ENCODE data around the gene FAM83G. TPM values are rescaled to one million over a fixed set of nuclear protein-coding genes. Genes with fewer than 3 reads are reported as not detected.

Gene FAM83G
- total RNA-seq, 1 donor from 2014 or later: 11.4 TPM

DNA sequence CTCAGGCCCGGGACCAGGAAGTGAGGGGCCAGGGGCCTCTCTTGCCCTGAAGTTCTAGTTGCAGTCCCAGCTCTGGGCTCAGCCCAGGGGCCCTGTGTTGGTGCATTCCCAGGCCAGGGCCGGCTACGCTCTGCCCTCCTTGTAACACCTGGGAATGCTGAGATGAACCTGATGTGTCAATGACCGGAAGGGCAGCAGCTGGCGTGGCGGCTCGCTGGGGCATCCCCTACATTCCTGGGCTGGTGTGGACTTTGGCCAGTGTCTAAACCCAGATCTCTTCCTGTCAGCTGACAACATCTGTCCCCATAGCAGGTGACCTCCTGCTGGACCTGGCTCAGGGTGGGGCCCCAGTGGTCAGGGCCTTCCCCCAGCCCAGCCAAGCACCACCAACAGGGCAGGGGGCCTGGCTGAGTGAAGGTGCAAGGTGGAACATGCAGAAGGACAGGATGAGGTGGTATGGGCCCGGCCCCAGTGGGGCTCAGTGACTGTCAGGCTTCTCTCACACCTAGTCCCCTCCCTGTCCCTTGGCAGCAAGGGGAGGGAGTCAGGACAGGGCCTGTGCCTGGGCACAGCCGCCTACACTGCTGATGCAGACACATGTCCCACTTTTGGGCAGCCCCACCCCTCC lies 15.9 kb downstream of the FAM83G start:
- intact Hi-C loops (cut with micrococcal nuclease): no loop called here

- intact Hi-C loops (cut with micrococcal nuclease): no loop called here
Observed at GRCh38 chr17:18987862-18988545, 16.6 kb downstream of the FAM83G start.

DNA sequence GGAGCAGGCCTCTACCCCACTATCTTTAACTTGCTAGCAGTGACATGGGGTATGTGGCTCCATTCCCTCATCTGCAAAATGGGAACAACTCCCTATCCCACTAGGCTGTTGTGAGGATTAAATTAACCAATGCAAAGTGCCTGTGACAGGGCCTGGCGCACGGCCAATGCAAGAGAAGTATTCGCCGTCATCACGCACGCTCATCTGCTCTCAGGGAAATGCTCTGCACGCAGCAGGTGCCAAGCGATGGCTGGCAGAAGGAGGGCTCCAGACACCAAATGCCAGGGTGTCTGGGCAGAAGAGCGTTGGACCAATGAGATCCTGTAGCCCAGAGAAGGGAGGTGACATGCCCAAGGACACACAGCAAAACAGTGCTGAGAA lies 17.3 kb downstream of the FAM83G start:
- intact Hi-C loops (cut with micrococcal nuclease): no loop called here

GRCh38 chr17:18986541-18987229 lies 17.9 kb downstream of the FAM83G start:
- intact Hi-C loops (cut with micrococcal nuclease): no loop called here

- intact Hi-C loops (cut with micrococcal nuclease): no loop called here
Observed at GRCh38 chr17:18985475-18985874, 19.1 kb downstream of the FAM83G start.

GRCh38 chr17:18984273-18985114 lies 20.1 kb downstream of the FAM83G start:
- intact Hi-C loops (cut with micrococcal nuclease): no loop called here

DNA sequence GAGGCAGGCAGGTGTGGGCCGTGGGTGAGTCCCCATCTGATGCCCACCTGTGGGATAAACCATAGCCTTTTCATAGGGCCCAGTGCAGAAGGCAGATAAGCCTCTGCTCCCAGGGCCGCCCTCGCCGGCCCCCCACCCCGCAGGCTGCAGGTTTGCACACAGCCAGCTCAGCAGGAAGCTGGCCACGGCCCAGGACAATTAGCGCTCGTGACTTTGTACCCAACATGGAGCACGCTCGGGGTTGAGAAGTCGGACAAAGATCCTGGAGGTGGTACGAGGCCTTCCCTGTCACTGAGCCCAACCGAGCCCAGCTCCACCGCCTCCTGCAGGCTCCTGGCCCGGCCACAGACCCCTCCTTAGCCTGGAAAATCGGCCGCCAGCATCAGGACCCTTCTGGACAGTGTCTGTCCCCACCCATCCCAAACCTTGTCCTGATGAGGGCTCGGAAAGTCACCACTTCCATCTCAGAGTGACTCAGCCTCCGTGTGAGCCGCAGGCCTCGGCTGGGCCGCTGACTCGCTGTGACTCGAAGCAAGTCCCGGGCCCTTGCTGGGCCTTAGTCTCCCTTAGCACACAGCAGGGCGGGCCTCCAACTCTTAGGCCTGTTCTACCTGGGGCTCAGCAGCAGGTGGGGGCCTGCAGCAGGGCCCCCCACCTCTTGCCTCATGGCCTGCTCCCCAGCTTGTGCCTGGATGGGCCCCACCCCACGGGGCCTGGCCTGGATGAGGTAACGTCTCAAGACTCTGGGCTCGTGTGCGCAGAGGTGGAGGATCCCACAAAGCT lies 22.7 kb downstream of the FAM83G start:
- intact Hi-C loops (cut with micrococcal nuclease): no loop called here

DNA sequence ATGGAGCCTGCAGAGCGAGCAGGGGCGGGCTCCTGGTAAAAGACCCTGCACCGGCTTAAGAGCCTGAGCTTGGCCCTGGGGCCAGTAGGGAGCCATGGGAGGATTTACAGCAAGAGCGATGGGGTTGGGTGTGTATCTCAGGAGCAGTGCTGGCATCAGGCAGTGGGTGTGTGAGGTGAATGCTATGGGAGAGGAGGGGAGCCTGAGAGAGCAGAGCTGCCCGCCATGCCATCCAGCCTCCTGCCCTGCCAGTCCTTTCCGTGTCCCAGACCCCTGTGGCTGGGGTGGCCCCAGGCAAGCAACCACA lies 23.3 kb downstream of the FAM83G start:
- intact Hi-C loops (cut with micrococcal nuclease): no loop called here

- intact Hi-C loops (cut with micrococcal nuclease): no loop called here
Observed at GRCh38 chr17:18980682-18981334, 23.8 kb downstream of the FAM83G start.

- intact Hi-C loops (cut with micrococcal nuclease): no loop called here
Observed at GRCh38 chr17:18978655-18979054, 25.9 kb downstream of the FAM83G start.

DNA sequence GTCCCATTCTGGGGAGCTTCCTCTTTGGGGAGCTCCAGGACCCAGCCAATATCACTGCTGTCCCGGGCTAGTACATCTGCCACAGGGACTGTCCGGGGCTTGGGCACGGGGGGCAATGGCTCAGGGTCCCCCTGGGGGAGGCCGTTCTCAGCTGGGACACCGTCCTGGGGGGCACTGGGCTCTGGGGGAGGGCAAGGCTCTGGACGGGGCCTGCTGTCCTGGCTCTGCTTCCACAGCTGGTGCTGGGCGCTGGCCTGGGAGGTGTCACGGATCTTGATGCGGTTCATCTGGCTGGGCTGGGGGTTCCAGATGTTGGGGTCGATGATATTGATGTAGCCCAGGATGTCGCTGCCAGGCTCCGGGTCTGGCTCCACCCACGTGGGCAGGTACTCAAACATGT lies 26.5 kb downstream of the FAM83G start:
- intact Hi-C loops (cut with micrococcal nuclease): no loop called here

GRCh38 chr17:18977646-18978045 lies 26.9 kb downstream of the FAM83G start:
- intact Hi-C loops (cut with micrococcal nuclease): no loop called here

DNA sequence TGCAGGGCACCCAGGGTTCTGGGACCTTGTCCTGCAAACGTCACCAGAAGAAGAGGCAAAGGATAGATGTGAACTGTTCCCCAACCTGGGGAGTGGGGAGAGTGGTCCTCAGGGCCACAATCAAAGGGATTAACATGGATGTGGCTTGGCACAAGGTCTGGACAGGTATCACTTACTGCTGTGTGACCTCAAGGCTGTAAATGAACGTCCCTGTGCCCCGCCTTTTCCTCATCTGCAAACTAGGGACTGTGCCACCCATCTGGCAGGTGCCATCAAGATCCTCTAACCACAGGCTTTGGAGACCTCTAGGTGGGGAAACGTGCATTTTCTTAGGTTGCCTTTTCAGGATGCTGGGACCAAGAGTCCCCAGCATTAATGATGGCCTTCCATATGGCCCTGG lies 27.5 kb downstream of the FAM83G start:
- intact Hi-C loops (cut with micrococcal nuclease): no loop called here

DNA sequence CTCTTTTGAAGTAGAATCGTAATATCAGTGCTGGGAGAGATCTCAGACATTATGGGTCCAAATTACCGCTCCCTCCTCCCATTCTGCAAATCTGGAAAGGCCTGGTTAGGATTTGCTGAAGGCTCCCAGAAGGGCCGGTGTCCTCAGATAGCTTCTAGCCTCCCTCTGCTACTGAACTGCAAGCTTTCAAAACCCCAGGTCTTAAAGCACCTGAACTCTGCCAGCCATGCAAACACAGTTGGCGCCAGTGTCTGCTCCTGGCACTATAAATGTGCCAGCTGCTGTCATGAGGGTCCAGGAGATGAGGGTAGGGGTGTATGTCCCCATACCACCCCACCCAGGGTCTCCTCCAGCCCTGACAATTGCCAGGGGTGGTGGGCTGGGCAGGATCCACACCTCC lies 28.4 kb downstream of the FAM83G start:
- intact Hi-C loops (cut with micrococcal nuclease): no loop called here

GRCh38 chr17:18975597-18975996 lies 29.0 kb downstream of the FAM83G start:
- intact Hi-C loops (cut with micrococcal nuclease): no loop called here

DNA sequence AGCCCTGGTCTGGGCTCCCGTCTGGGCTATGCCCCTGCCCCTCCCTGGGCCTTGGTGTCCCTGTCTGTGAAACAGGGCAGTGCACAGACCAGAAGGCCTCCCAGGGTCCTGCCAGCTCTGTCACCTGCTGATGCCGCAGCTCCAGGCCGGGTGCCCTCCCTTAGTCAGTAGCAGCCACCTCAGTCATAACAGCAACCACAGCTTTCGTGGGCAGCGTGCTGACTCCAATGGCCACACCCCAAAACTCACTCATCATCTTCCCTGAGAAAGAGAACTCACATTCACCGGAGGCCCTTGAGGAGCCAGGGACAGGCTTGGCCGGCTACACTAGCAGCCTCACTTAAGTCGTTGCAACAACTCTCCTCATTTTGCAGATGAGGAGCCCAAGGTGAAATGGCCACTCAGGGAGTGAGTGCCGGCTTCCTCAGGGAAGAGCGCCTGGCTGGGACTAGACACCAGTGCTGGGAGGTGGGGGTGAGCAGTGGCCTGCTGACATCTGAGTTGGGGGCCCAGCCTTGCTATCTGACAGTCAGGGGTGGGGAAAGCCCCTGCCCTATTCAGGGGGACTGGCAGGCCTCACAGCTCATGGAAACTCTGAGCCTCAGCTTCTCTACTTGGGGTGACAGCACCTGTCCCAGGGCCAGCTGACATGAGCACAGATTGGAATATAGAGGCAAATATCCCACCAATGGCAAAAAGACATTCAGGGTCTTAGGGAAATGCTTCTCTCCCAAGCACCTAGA lies 30.0 kb downstream of the FAM83G start:
- intact Hi-C loops (cut with micrococcal nuclease): no loop called here

DNA sequence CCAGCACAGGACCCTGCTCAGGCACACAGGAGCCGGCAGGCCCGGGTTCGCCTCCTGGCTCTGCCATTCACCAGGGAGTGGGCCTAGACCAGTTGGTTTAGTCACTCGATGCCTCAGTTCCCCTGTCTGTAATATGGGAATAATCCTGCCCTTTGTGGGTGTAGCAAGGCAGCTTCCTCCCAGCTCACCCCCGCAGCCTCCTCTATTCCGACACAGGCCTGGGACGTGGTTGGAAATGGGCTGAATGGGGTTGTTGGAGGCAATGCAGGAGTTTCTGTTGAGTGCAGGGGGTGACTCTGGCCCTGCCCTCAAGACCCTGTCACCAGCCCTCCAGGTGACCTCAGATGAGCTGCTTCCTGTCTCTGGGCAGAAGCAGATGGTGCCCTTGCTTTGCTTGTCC lies 32.8 kb downstream of the FAM83G start:
- intact Hi-C loops (cut with micrococcal nuclease): no loop called here

- intact Hi-C loops (cut with micrococcal nuclease): no loop called here
Observed at GRCh38 chr17:18970582-18971480, 33.7 kb downstream of the FAM83G start.
